Esophagus squamous epithelium (tissue), 5 donors: ENCODE measurements around the gene FAF2. TPM values are rescaled to one million over a fixed set of nuclear protein-coding genes. Genes with fewer than 3 reads are reported as not detected.

Experiments used
- DNase-seq: peaks from one replicate; lab custom pipeline; 2025; lab: John Stamatoyannopoulos, UW
- H3K27ac ChIP-seq, 4 donors: fragments of 200-600 bp; sonication (generic); one replicate each; pipeline ENCODE4 v1.5.1; 2016 to 2019; ENCODE audit warnings: mild to moderate bottlenecking in 1 of 4
- H3K27me3 ChIP-seq, 4 donors: fragments of 200-600 bp; sonication (generic); 1 replicate in 3 of 4; 2 replicates in 1 of 4; pipeline versions ENCODE4 v1.5.1 to v1.6.0; 2017 to 2021; ENCODE audit warnings: antibody characterized with exemption in 1 of 4
- H3K36me3 ChIP-seq, 3 donors: fragments of 200-600 bp; sonication (generic); one replicate each; pipeline ENCODE4 v1.5.1; 2016 to 2019
- H3K4me1 ChIP-seq, 3 donors: fragments of 200-600 bp; sonication (generic); one replicate each; pipeline ENCODE4 v1.5.1; 2017 to 2019
- H3K4me3 ChIP-seq, 4 donors: fragments of 200-600 bp; sonication (generic); 1 replicate in 3 of 4; 2 replicates in 1 of 4; pipeline ENCODE4 v1.5.1; 2016 to 2019; ENCODE audit warnings: mild to moderate bottlenecking in 2 of 4, moderate library complexity in 1 of 4
- H3K9me3 ChIP-seq, 3 donors: fragments of 200-600 bp; sonication (generic); one replicate each; pipeline ENCODE4 v1.5.1; 2016 to 2019
- POLR2A ChIP-seq, 4 donors: fragments of 450-650 bp; IDR thresholded peaks; one replicate each; pipeline ENCODE4 v1.6.1; 2017; ENCODE audit warnings: antibody characterized with exemption in 4 of 4, mild to moderate bottlenecking in 4 of 4, moderate library complexity in 3 of 4
- WGBS, 2 donors: methylation state at CpG; one replicate each; pipeline ENCODE4 v1.1.5; 2018; 5-methylcytosine and 5-hydroxymethylcytosine counted together
- intact Hi-C: fragments of 100-400 bp; cut with DNase I; formaldehyde crosslinking; loops from one replicate; pipeline ENCODE4 v1.15.0; 2022
- total RNA-seq, 4 donors: library from RNA; depleted of rRNA; stranded (reverse); fragments of >200 nt; gene quantifications; one replicate each; pipeline ENCODE4 v1.1.0, GENCODE V29; 2016
- TF ChIP-seq, protein P1 (sequence below), 6 experiments: fragments of 450-650 bp in 4 of 6; fragments of 200-600 bp in 2 of 6; sonication (generic) in 2 of 6; IDR thresholded peaks; one replicate each; pipeline ENCODE4 v1.5.1; 2016 to 2019; ENCODE audit warnings: antibody characterized with exemption in 6 of 6, mild to moderate bottlenecking in 4 of 6, moderate library complexity in 4 of 6
- donor health status: DM: yes; HTN: yes; CAD: no.

FAF2 gene
- total RNA-seq, 4 donors from 2014 or later: 18.5 to 27.0 (median 24.7) TPM

- Histone ChIP-seq H3K4me1 (peaks cover 54 to 81% (median 60%) of the 10 kb centered on the region in 3 donors), H3K27ac (peak overlapping the region; percentile 96 to 100 (median 99)), H3K9me3 (no peaks in the 10 kb centered on the region), H3K4me3 (peak overlapping the region; percentile 78 to 97 (median 84)), H3K36me3 (peaks cover 2 to 12% (median 7%) of the 10 kb centered on the region in 3 donors), H3K27me3 (no peaks in the 10 kb centered on the region)
- peak in 2 of 4 donors; percentile 34 to 51 for TF ChIP-seq POLR2A (IDR thresholded peaks at IDR 0.05)
- TF ChIP-seq, protein P1, sequence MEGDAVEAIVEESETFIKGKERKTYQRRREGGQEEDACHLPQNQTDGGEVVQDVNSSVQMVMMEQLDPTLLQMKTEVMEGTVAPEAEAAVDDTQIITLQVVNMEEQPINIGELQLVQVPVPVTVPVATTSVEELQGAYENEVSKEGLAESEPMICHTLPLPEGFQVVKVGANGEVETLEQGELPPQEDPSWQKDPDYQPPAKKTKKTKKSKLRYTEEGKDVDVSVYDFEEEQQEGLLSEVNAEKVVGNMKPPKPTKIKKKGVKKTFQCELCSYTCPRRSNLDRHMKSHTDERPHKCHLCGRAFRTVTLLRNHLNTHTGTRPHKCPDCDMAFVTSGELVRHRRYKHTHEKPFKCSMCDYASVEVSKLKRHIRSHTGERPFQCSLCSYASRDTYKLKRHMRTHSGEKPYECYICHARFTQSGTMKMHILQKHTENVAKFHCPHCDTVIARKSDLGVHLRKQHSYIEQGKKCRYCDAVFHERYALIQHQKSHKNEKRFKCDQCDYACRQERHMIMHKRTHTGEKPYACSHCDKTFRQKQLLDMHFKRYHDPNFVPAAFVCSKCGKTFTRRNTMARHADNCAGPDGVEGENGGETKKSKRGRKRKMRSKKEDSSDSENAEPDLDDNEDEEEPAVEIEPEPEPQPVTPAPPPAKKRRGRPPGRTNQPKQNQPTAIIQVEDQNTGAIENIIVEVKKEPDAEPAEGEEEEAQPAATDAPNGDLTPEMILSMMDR (IDR thresholded peaks at IDR 0.05): no peak
- 0% methylated on average over 5 to 6 of the region's 43 CpGs for WGBS, 2 donors
- DNase-seq: no peak
- intact Hi-C loops: loop anchor here (10.0 kb wide), 1 partner anchor 122 kb away; the partner anchor contains the start of gene CLTB
These were observed 88.1 kb downstream of the FAF2 start for GRCh38 chr5:176536132-176536901.

DNA sequence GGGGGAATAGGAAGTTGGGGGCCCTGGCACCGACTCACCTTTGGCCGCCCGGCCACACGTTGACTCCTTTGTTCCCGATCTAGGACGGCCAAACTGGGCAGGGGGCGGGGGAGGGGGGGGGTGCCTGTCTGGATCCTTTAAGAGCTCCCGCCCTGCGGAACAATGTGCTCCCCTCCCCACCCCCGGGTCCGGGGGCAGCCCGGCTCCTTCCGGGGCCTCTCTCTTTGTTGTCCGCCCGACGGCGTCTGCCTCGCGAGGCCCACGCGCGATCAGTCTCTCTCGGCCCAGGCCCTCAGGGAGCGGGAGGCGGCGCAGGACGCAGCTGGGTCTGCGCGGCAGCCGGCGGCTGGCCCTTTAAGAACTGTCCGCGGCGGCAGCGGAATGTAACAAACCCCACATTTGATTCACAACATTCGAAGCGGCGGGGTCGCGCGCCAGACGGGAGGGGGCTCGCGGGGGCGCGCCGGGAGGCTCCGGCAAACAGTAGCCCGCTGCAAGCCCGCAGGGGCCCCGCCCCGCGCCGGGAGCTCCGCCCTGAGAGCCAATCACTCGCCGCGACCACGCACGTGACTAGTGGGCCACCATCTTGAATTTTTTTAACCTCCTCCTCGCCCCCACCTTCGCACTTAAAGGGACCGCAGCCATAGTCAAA, 88.8 kb downstream of the FAF2 start, which contains the start of gene RNF44:
Gene RNF44, minus strand, starts transcription at position 501 of the 652 bp plus-strand sequence. CDS start 4,930 bp downstream, outside the sequence.
- peaks cover 54 to 81% (median 62%) of the 10 kb centered on the region in 3 donors for H3K4me1 ChIP-seq
- peak within 1 kb of the TSS; percentile 96 to 100 (median 99) for H3K27ac ChIP-seq
- TF ChIP-seq, protein P1 (IDR thresholded peaks at IDR 0.05): no peak
- TF ChIP-seq POLR2A (IDR thresholded peaks at IDR 0.05): peak in 2 of 4 donors; percentile 61 to 82
- 0% methylated on average over 1 of the region's 63 CpGs; no CpG with 5 or more reads in 1 of the 2 donors for WGBS, 2 donors
- H3K4me3 ChIP-seq: peak within 1 kb of the TSS; percentile 78 to 97 (median 84)
- DNase-seq: peak; percentile 93
- no peaks in the 10 kb centered on the region for H3K27me3 ChIP-seq
- peaks cover 0 to 4% (median under 1%) of the 10 kb centered on the region in 3 donors for H3K36me3 ChIP-seq
- H3K9me3 ChIP-seq: no peaks in the 10 kb centered on the region
- intact Hi-C loops: loop anchor here (10.0 kb wide), 1 partner anchor 122 kb away; the partner anchor contains the start of gene CLTB

DNA sequence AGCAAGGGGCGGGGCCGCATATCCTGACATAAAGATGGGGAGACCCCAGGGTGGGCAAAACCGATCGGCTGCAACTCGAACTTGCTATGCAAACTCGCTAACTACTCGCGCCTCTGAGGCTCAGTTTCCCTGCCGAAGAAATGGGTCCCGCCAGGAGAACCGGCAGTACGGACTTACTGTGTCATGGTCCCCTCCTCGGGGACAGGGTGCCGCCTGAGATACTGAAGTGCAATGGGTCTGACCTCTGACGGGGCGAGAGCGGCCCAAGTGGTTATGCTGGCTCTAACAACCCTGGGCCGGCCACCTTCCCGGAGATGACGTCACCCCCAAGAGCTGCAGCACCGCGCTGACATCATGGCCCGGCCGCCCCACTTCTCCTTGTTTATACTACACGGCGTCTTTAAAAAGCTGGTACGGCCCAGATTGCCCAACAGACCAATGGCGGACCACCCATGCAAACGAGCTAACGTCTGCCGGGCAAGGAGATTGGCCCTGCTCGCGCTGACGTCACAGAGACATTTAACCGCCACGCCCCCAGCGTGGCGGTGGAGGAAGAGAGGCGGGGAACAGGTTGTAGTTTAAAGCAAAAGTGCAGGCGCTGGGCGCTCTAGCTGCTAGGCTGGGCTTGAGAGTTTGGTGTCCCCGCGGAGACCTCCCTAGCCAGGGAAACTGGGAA, 89.5 kb downstream of the FAF2 start:
- H3K4me3 ChIP-seq: peak overlapping the region; percentile 78 to 97 (median 84)
- peak overlapping the region; percentile 96 to 100 (median 99) for H3K27ac ChIP-seq
- intact Hi-C loops: loop anchor here (10.0 kb wide), 1 partner anchor 123 kb away; the partner anchor contains the start of gene CLTB
- DNase-seq: peak; percentile 98
- H3K27me3 ChIP-seq: no peaks in the 10 kb centered on the region
- no peaks in the 10 kb centered on the region for H3K9me3 ChIP-seq
- H3K36me3 ChIP-seq: no peaks in the 10 kb centered on the region
- 0 to 1% methylated on average over 20 to 21 of the region's 43 CpGs for WGBS, 2 donors
- peak in 2 of 4 donors; percentile 65 to 91 for TF ChIP-seq POLR2A (IDR thresholded peaks at IDR 0.05)
- TF ChIP-seq, protein P1 (IDR thresholded peaks at IDR 0.05): no peak
- peaks cover 49 to 81% (median 63%) of the 10 kb centered on the region in 3 donors for H3K4me1 ChIP-seq

DNA sequence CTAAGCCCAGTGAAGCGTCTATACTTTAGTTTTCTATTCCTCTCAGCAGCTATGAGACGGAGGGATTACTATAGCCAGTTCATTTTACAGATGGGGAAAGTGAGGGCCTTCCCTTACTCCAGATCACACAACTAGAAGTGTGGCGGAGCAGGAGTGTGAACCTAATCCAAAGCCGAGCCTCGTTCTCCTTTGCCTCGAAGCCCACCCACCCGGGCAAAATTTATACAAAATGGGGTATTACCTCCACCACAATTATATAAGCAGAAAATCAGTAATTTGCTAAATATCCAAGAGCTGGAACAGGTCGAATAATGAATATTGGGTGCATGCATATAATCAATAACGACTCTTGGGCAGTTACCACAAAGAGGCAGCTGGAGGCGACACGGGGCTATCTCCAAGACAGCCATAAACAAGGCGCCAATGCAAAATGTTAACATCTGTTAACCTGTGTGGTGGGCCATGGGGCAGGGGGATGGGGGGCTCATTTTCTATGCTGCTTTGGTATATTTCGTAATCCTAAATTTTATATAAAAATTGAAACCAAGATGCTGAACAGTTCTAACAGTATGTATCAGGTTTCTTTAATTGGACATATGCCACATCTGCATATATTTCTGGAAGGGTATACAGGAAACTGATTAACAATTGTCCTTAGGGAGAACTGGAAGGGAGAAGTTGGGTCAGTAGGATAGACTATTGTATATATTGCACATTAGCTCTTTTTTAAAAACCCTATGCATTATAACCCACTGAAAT, 90.2 kb downstream of the FAF2 start:
- no peak for DNase-seq
- no peaks in the 10 kb centered on the region for H3K9me3 ChIP-seq
- TF ChIP-seq POLR2A (IDR thresholded peaks at IDR 0.05): no peak
- TF ChIP-seq, protein P1 (IDR thresholded peaks at IDR 0.05): no peak
- intact Hi-C loops: loop anchor here (10.0 kb wide), 1 partner anchor 124 kb away; the partner anchor contains the start of gene CLTB
- no peaks in the 10 kb centered on the region for H3K36me3 ChIP-seq
- H3K4me3 ChIP-seq: peak overlapping the region in 3 of 4 donors; percentile 81 to 97 (median 88)
- 16 to 25% methylated on average over 12 to 13 of the region's 13 CpGs for WGBS, 2 donors
- H3K27me3 ChIP-seq: no peaks in the 10 kb centered on the region
- H3K27ac ChIP-seq: peak overlapping the region; percentile 96 to 100 (median 99)
- H3K4me1 ChIP-seq: peaks cover 42 to 76% (median 58%) of the 10 kb centered on the region in 3 donors
